Measurements from ENCODE around the gene NEK6.
"Not testable (repeated sequence)": the region's sequence is repeated elsewhere in the genome, so short reads cannot be mapped to it uniquely, and the experiment has no call there.

NEK6 gene

DNA sequence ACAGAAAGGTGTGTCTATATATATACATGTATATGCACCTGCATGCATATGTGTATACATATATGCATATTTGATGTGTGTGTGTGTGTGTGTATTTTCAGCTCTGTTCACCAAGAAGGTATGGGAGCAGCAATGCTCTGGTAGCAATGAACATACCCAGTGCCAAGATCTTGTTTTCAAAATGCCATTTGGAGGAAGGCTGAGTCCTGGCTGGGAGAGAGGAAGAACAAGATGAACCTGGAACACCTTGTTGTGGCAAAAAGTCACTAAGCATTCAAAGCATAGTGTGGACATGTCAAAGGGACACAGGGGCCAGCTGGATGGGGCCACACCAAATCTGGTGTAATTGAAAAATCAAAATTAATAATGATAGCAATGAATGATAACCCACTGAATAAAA, 31.8 kb upstream of the NEK6 start:
- DNase-seq = no peak

DNA sequence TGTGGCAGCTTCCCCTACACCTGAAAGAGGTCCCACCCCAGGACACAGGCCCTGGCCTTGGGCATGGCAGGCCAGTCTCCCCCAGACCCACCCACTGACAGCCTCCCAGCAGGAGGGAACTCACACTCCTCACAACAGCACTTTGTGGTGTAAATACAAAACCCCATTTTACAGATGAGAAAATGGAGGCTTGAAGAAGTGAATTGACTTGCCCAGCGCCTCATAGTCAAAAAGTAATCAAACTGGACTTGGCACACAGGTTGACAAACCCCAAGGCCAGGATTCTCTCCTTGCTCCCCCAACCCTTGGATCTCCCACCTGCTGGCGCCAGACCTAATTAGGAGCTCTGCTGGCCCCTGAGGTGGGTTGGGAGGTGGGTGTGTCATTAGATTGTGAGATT, 29.2 kb upstream of the NEK6 start:
- no peak for DNase-seq

DNA sequence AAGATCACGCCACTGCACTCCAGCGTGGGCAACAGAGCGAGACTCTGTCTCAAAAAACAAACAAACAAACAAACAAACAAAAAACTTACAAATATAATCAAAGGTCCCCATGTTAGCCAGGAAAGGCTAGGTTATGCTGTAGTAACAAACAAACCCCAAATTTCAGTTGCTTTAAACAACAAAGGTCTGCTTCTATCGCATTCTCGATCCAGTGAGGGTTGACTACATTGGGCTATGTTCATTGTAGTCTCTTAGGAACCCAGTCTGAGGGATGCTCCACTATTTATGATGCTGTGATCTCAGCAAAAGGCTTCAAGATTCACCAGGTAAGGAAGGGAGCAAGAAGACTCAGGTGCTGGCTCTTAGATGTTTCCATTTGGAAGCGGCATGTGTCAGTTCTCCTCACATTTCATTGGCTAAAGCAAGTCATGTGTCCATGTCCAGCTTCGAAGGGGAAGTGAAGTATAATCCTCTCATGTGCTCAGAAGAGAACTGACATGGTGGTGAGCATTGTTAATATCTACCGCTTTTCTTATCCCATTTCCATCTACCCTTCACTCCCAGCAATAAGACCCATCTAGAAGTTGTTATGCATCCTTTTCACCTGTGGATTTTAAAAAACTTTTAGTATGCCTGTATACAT, 26.5 kb upstream of the NEK6 start:
- no peak for DNase-seq

DNA sequence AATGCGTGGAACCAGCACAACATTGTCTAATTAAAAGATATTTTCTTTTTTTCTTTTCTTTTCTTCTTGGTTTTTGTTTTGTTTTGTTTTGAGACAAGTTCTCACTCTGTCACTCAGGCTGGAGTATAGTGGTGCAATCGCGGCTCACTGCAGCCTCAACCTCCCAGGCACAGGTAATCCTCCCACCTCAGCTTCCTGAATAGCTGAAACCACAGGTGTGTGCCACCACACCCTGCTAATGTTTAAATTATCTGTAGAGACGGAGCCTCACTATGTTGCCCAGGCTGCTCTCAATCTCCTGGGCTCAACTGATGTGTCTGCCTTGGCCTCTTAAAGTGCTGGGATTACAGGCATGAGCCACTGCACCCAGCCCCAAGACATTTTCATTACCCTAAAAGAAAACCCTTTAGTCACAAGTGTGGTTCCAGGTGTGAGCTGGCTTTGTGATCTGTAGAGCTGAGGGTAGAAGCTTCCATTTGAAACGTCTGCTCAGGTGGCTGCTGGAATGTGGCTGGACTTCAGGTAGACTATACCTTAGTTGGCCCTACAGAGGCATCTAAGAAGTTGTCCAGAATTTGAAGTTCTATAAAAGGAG, 19.1 kb upstream of the NEK6 start:
- DNase-seq = no peak

DNA sequence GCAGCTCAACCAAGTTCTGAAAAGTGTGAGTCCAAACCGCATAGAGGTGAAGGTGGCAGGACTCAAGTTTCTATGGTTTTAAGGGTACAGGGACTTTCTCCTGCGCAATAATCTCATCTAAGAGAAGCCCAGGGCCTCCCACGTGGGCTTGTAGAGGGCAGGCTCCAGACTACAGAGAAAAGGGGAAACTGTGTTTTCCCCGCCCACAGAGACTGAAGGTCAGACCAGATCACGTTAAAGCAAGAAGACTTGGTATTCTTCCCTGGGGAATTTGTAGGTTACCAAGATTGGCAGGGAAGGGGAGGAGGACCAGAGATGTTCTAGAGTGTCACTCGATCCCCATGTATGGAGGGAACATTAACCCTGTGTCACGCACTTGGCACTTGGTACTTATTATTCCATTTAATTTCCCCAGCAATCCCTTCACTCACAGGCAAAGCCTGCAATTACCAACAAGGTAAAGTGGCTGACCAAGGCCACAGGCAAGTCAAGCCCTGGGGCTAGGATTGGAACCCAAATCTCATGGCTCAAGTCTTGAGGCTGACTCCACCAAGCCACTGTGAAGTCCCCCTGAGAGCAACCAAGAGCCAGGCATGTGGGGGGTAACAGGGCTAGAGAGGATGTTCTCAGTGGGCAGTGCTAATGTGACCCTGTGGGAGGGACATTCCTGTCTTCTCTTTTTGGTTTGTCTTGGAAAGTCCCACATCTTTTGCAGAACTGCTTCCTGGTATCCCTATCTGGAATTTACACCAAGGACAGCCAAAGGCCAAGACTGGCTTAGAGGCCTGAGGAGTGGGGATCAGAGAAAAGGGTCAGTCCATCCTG, 18.3 kb upstream of the NEK6 start:
- peak in 4 of 56 donors; percentile 10 to 26 (median 13) for DNase-seq

DNA sequence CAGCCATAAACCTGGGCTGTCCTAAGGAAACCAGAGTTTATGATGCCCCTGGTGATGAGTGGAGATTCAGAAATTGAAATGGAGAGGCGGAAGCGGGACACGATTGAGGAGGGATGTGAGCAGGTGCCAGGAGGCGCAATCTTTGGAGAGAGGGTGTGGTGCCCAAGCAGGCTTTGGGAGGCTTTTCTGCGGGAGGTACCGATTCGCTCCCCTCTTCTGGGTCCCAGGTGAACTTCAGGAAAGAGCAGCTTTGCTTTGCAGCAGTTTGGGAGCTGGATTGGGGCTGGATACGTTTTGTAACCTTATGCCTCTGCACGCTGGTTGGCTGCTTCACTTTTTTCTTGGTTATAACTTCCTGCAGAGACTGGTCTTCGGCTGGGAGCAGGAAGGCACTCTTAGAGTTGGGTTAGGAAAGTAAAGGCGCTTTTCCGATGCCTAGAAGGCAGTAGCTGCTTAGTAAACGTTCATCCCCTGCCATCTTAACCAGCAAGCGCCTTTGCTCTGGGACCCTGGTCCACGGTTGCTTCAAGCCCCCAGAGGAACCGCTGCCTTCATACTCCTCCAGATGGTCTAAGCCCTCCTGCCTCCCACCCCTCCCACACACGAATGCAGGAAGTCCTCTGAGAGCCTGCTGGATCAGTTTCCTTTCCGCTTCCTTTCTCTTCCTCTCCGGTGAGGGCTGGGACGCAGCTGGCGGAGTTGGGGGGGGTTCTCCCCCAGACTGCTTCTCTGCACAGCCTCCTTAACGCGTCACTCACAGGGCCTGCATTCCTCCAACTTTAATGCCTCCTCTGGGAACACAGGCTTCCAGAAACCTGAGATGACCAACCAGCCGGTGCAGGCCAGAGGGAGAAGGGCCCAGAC, 15.2 kb upstream of the NEK6 start:
- DNase-seq = no peak

DNA sequence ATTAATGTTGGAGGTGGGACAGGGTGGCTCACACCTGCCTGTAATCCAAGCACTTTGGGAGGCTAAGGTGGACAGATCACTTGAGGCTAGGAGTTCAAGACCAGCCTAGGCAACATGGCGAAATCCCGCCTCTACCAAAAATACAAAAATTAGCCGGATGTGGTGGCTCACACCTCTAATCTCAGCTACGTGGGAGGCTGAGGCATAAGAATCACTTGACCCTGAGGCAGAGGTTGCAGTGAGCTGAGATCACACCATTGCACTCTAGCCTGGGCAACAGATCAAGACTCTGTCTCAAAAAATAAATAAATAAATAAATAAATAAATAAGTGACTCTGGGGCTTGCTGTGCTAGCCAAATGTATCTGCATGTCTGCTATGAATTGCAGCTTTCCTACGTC, 10.4 kb upstream of the NEK6 start:
- not testable (repeated sequence) for DNase-seq

DNA sequence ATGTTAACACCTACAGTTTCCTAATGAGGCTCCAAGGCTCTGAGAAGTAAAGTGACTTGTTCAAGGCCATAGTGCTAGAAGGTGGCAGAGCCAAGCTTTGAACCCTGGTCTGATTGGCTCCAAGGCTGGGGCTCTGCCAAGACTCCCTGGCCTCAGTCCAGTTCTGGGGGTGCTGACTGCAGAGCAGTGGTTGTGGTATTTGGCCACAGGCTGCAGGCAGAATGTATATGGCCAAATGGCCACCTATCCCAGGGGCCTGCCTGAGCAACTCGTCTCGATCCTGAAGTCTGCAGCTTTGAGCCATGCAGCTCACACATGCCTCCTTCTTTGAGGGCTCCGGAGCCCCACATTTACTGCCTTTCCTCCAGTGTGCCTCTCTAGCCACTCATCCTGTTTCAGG, 9.7 kb upstream of the NEK6 start:
- DNase-seq = no peak

DNA sequence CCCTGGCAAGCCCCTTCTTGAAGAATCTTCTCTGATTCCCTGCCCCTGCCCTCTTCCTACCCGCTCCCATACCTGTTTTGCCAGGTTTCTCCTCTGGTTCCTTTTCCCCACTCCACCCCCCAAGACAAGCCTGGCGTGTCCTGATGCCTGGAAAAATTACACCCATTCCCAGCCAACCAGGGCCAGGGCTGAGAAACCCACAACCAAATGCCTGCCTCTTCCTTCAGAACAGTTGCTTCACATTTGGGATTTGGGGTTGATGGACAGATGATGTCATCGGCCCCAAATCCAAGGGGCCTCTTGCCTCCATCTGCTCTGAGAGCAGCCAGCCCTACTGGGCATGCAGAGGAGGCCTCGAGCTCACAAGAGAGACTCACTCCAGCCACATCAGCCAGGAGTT, 8.8 kb upstream of the NEK6 start:
- no peak for DNase-seq

DNA sequence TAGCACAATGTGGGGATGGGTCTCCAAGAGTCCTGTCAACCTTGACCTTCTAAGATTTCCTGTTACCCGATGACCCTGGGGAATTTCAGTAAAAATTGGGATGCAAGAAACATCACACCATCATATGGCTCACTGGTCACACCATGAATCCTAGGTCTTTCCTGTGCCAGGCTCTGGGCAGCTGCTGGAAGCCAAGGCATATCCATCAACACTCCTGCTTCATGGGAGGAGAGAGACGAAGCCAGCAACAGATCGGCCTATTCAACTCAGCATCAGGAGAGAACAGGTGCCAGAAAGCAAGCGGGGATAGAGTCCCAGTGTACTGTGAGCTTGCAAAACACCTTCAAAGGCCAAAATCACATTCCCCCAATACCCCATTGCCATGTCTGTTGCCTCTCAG, 6.5 kb upstream of the NEK6 start:
- no peak for DNase-seq

DNA sequence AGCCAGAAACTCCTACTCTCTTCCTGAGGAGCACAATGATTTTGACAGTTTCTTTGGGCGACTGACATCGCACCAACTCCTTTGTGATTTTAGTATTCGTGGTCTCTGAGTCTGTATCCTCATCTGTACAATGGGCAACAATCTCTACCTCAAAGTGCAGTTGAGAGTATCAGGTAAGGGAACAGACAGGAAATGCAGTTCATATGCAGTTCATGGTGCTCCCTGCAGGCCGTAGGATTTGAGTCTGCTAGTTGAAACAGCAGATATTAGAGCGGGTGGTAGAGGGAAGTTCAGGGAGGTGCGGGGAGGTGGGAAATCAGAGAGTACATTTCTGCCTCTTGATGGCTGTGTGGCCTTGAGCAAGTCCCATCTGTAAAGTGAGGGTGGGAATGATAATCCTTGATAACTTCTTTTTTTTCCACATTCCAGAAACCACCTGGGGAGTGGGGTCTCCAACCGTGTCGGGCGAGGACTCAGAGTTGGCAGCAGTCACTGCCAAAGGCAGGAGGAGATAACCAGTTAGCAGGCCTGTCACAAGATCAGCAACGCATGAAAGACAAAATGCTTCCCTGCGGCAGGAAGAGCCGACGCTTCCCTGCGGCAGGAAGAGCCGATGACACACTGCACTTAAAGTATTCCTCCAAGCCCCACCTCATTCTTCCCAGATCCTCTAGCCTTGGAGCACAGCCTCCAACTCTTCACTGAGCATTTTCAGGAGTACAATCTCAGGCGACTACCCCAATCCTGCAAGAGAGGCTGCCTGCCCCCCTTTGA, 6.0 kb upstream of the NEK6 start:
- DNase-seq = no peak

DNA sequence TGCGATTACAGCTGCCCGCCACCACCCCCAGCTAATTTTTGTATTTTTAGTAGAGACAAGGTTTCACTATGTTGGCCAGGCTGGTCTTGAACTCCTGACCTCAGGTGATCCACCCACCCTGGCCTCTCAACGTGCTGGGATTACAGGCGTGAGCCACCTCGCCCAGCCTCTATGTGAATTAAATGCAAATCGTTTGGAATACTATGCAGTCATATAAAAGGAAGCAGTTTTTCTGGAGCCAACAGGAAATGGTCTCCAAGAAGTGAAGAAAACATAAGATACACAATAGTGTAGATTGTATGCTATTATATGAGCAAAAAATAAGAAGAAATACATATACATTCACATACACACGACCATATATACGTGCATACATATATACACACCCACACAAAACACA, 4.9 kb upstream of the NEK6 start:
- not testable (repeated sequence) for DNase-seq

DNA sequence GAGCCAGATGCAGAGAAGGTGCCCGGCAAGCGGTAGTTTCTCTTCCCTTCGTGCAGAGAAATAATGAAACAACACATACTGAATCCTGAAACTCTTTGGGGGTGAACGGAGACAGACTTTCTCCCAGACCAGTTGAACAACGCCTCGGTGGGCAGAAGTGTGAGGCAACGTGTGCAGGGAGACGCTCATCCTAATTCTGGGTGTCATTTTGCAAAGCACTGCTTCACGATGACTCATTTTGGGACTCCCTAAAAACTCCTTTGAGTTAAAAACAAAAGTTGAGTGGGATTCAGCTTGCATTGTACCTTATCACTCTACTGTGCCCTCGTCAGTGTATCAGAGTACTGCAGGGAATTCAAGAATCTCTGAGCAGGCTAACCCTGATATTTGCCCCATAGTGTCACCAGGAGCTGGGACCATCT, 3.5 kb upstream of the NEK6 start:
- DNase-seq = no peak

DNA sequence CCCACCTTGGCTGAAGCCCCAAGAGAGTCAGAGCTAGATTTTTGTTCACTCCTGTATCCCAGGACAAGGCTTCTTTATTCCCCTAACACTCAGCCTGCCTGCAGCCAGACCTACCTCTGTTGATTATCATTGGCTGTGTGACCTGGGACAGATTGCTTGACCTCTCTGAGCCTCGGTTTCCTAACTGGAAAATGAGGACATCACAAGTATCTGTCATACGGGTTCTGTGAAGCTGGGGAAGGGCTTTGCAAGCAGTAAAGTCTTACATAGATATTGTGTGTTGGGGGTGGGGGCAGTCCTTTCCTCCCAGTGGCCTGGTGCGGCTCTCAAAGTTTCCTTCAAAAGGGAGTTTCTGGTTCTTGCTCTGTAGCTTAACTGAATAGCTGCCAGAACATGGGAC, 2.5 kb upstream of the NEK6 start:
- no peak for DNase-seq

DNA sequence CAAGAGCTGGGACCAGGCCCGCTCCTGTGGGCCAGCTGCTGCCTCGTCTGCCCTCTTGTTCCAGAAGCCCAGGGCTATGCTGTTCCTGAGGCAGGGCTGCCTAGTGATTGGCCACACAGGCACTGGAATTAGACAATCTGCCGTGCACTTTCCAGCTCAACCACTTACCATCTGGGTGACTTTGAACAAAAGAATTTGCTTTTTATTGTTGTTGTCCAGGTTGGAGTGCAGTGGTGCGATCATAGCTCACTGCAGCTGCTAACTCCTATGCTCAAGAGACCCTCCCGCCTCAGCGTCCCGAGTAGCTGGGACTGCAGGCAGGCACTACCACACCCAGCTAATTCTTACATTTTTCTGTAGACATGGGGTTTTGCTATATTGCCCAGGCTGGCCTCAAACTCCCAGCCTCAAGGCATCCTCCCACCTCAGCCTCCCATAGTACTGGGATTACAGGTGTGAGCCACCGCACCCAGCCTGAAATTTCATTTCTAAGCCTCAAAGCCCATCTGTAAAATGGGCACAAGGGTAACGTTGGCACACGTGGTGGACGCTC, 1.2 kb upstream of the NEK6 start:
- DNase-seq = no peak

DNA sequence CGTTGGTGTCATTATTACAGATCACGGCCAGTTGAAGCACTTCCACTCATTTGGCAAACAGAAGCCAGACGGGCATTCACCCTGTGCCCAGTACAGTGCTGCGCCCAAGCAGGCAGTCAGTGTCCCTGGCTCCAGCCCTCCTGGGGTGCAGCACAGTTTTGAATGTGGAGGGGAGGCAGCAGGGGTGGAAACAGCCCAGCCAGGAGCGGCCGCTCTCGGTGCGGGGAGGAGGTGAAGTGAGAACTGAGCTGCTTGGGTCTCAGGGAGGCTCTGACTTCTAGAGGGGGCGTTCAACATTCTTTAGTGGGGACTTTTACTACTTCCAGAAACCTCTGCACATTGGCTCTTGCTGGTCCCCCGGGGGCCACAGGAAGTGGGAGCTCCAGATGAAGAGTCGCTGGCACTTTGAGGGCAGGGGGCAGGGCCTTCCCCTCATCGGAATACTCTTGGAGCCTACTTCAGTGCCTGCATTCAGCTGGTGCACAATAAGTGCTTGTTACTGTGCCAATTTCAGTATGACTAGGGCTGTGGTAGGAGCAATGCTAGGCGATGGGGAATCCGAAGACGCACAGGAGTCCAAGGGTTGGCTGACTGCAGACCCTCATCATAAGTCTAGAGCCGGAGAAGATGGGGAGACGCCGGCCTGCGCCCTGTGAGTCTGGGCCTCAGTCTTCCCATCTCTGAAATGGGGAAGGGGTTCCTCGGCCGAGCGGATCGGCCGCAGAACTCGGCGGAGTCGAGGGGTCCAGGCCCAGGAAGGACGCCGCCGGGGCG, 492 bp upstream of the NEK6 start:
- no peak for DNase-seq

DNA sequence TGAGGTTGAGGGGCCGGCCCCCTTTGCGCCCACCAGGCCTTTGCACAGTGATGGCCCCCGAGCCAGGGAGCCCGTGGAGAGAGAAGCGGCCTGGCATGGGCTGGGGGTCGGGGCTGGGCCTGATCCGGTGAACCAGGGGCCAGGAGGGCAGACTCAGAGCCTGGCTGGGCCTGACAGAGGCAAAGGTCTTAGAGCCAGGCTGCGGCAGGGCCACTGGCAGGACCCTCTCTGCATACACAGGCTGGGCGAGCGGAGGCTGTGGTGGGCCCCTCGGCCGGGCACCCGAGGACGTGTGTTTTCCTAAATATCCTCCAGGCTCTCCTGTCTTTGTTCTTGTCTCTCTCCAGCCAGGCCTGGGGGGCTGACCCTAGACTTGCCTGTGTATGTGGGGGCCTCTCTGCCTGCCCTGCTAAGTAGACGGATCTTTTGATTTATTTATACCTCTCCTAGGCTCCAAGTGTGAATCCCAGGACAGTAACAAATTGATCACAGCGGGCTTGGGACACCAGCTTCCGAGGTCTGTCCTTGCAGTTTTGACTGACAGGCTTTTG, 933 bp downstream of the NEK6 start:
- DNase-seq = peak in 1 of 56 donors; percentile 37

DNA sequence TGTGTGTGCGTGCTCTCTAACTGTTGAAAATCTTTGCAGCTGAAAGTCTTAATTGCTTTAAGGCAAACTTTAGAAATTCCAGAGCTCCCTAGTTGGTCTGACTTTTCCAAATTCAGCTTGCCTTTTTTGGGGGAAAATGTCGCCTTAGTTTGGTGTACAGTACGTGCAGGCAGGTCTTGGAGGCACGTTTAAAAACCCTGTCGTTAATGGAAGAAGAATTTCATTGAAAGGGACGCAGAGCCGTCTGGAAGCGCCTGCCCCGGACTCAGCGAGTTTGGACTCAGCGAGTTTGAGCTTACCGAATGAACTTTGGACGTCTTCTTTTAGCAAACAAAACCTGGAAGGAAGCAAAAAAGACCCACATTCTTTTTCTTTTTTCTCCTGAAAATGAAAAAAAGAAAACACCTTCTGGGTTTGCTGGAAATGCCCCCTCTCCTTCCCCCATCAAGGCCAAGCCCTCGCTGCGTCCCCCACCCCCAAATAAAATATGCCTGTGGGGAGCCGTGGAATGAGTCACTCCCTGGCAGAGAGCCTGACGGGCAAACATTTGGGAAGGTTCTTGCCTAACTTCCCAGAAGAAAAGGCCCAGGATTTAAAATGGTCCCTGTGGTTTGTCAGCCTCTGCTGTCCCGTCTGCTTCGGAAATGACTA, 1.5 kb downstream of the NEK6 start:
- DNase-seq = peak in 13 of 56 donors; percentile 21 to 56 (median 42)

Data from nucleus accumbens (tissue), 56 donors.